NCI-H2029 (cell line): ENCODE data around the gene CX3CR1.
"Not testable (repeated sequence)": the region's sequence is repeated elsewhere in the genome, so short reads cannot be mapped to it uniquely, and the experiment has no call there.

Experiments
- DNase-seq: peaks from one replicate; lab custom pipeline; 2025; lab: John Stamatoyannopoulos, UW

The CX3CR1 gene, protein sequence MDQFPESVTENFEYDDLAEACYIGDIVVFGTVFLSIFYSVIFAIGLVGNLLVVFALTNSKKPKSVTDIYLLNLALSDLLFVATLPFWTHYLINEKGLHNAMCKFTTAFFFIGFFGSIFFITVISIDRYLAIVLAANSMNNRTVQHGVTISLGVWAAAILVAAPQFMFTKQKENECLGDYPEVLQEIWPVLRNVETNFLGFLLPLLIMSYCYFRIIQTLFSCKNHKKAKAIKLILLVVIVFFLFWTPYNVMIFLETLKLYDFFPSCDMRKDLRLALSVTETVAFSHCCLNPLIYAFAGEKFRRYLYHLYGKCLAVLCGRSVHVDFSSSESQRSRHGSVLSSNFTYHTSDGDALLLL

DNA sequence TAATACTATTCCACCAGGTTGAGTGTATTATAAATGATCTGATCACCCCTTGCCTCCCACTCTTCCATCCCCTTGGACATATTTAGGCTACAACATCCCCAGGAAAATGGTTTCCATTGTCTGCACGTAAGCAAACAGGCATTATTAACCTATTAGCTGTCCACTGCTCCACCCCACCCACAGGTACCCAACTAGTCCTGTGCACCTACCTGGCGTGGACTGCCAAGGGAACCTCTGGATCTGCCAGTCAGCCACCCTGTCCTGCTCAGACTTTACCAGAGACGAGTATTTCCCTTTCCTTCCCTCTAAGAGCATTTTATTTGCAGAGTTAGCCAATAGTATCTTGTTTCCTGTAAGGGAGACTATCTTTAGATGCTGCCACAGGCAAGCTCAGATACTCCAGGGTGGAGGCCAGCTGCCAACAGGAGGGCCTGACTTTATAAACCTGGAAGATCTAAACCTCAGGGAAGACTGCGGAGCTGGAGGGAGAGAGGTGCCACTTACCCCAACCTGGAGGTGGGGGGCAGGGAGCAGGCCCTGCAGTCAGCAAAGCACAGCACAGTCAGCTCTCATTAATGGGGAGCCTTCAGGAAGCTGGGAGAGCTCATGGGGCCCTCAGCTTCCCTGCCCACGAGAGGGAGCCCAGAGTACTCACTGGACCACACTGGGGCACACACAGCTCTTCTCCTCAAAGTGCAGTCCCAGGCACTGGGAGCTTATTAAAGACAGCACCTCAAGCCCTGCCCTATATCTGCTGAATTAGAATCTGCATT lies at the start of gene CX3CR1:
CX3CR1 (minus strand) TSS at position 292 of the 773 bp plus-strand sequence. CDS start 13,527 bp downstream, outside the sequence.
- DNase-seq: no peak

DNA sequence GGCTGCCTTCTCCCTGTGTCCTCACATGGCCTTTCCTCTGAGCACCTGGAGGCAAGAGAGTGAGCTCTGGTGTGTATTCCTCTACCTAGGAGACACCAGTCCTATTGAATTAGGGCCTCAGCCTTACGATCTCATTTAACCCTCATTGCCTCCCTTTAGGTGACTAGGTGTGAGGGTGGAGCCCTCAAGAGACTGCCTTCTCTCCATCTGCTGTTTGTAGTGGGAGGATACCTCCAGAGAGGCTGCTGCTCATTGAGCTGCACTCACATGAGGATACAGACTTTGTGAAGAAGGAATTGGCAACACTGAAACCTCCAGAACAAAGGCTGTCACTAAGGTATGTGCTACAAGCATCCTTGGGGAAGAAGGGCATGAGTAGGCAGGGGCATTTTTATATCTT lies 49.7 kb upstream of the CX3CR1 start, which contains the start of gene CCR8:
CCR8 (plus strand) TSS at position 217 of the 400 bp plus-strand sequence. CDS start 2,623 bp downstream, outside the sequence.
- peak; percentile 74 for DNase-seq

DNA sequence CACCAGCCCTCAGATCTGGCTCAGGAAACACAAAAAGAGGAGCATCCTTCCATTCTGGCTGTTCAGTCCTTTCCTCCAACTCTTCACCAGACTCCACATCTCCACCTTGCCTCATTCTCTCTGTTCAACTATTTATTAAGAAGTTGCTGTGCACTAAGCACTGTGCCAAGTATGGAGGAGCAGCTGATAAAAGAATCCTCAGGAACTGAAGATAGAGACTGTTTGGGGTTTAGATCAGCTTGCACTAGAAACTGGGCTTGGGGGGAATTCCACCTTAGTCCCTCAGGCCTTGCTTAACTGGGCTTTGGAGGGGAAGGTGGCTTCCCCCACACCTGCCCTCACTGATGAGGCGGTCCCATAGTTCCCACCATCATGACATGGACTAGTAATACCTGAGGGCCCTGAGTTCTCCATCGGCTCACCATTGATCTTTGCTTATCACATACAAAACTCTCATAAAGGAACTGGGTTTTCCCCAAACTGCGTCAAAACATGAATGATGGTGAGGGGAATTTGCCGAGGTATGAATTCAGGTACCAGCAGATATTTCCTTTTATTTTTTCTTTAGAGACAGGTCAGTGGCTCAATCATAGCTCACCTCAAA lies 48.0 kb upstream of the CX3CR1 start:
- no peak for DNase-seq

DNA sequence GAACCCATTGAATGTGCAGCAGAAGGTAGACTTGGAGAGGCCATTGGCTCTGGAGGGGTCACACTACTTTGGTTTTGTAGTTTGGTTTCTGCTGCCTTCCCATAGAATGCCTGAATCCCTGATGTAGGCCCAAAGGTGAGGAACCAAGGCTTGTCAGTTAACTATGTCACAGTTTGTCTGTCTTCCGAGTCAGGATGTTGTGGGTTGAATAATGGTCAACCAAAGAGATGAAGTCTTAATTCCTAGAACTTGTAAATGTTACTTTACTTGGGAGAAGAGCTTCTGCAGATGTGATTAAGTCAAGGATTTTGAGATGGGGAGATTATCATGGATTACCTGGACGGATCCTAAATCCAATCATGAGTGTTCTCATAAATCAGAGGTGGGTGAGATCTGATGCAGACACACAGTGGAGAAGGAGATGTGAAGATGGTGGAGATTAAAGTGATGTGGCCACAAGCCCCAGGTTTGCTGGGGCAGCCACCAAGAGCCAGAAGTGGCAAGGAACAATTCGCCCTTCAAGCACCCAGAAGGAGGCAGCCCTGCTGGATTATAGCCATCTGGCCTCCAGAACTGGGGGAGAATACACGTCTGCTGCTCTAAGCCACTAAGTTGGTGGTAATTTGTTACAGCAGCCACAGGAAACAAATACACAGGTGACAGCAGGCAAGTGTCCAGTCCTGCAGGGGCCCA lies 47.4 kb upstream of the CX3CR1 start:
- no peak for DNase-seq

DNA sequence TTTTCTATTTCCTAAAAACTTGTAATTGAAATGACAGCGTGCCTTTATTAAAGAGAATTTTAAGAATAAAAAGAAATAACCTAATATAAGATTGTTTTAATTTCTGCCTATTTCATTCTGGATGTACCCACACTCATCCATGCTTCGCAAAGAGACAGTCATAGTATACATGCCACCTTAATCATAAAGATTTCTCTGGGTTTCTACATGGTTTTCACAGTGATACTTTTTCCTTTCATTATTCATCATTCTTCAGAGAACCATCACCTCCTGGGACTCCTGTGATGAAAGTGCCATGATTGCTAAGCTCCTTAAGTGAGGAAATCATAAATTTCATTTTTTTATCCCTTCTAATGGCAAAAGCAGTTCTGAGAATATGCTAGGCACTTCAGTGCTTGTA lies 45.4 kb upstream of the CX3CR1 start:
- no peak for DNase-seq

DNA sequence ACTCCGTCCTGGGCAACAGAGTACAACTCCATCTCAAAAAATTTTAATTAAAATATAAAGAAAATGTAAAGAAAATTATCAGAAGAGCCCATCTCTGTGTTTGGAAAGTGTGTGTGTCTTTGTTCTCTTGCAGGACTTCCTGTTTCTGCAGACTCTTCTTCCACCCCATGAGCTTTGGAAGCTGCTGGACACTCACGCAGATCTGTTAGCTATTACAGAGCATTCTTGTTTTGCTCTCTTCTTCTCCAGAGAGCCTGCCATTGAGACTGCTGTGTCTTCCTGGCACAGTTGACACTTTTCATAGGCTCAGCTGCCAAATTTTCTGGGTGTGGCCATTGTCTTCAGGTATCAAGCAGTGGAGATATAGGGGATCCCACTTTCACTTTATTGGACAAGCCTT lies 43.7 kb upstream of the CX3CR1 start:
- DNase-seq: no peak

DNA sequence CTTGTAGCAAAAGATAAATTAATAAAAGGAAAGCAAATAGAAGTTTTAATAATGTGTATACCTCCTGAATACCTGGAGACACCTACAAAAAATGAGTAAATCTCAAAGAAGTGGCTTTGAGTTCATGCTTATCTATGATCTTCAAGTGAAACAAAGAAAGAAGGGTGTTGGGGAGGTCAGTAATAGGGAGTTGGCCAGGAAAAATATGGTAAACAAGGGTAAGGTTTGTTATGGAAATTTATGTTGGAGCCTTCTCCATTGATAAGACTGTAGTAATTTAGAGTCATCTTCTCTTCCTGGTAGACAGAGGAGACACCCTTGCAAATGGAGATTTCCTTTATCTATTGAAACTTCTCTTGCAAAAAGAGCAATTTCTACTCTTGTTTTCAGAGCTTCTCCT lies 43.1 kb upstream of the CX3CR1 start:
- DNase-seq: no peak

DNA sequence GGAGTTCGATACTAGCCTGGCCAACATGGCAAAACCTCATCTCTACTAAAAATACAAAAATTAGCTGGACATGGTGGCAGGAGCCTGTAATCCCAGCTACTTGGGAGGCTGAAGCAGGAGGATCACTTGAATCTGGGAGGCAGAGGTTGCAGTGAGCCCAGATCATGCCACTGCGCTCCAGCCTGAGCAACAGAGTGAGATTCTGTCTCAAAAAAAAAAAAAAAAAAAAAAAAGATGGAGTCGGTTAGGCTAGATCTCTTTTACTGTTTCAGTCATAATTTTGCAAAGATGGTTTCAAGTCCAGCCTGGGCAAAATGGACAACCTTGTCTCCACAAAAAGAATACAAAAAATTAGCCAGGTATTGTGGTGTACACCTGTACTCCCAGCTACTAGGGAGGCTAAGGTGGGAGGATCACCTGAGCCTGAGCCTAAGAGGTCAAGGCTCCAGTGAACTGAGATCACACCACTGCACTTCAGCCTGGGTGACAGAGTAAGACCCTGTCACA lies 42.4 kb upstream of the CX3CR1 start:
- not testable (repeated sequence) for DNase-seq

DNA sequence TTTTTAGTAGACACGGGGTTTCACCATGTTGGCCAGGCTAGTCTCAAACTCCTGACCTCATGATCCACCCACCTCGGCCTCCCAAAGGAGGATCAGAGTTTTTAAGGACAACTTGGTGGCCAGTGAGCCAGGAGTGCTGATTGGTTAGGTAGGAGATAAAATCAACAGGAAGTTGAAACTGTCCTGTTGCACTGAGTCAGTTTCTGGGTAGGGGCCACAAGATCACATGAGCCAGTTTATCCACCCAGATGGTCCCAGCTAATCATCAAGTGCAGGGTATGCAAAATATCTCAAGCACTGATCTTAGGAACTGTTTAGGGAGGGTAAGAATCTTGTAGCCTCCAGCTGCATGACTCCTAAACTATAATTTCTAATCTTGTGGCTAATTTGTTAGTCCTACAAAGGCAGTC lies 41.7 kb upstream of the CX3CR1 start:
- not testable (repeated sequence) for DNase-seq

DNA sequence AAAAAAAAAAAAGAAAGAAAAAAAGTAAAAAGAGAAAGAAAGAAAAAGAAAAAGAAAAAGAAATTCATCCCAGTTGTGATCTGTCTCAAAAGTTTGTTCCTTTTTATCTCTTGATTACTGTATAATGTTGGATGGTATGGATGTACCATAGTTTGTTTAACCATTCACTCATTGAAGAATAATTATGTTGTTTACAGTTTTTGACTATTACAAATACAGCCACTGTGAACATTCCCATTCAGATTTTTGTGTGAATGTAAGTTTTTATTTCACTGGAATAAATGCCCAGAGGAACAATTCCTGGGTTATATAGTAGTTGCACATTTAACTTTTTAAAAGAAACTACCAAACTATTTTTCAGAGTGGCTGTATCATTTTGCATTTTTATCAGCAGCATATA lies 39.4 kb upstream of the CX3CR1 start:
- DNase-seq: no peak

DNA sequence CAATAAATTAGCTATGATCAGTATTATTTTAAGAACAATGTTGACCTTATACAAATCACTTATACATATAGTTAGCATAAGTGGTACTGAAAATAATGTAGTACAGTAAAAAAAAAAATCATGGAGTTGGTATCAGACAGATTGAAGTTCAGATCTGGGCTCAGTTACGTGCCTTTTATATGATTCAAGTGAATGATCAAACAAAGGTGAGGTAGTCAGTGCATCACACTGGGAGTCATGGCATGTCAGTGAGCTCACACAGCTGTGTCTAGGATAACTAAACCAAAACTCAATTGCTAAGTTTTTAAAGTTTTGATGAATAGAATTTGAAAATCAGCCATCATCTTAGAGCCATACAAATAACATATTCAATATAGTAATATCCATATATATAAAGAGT lies 38.5 kb upstream of the CX3CR1 start:
- DNase-seq: no peak

DNA sequence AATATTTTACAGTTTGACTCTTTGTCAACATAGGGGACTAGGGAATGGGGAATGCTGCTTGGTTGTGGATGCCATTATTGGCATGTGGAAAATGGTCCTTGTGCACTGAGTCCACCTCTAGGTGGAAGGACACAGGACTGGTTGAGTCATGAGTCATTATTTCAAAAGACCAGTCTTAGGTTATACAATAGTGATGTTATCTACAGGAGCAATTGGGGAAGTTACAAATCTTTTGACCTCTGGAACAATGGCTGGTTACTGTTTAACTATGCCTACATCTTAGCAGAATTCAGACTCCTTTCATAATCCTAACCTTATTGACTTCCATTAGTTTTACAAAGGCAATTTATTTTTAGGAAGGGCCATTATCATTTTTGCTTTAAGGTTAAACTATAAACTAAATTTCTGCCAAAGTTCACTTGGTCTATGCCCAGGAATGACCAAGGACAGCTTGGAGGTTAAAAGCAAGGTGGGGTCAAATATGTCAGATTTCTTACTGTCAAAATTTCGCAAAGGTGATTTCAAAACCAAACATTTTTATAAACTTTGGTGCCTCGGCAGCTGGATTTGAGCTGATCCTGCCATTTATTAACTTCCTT lies 37.8 kb upstream of the CX3CR1 start:
- DNase-seq: no peak

DNA sequence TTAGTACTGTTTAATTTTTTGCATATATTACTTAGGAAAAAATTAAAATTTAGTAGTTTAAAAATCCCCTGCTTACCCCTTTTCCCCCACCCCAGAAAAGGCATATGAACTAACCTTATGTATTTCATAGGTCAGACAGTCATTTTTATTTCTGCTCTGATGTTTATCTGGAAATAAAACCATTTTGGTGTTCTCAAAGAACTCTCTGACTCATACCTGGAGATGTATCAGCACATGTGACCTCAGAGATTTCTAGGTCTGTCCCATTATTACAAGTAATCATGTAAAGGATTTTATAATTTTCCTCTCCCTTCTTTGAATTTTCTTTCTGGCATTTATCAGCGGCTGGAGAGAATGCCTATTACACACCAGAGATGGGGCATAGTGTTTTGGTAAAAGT lies 35.6 kb upstream of the CX3CR1 start:
- no peak for DNase-seq

DNA sequence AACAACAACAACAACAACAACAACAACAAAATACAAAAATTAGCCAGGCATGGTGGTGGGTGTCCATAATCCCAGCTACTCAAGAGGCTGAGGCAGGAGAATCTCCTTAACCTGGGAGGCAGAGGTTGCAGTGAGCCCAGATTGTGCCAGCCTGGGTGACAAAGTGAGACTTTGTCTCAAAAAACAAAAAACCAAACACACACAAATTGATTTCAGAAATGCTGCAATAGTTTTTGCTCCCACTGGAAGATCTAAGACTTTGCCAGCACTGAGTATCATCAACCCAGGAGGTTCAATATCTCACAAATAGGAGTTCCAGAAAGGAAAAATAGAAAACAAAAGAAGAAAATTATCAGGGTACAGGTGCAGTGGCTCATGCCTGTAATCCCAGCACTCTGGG lies 33.5 kb upstream of the CX3CR1 start:
- no peak for DNase-seq

DNA sequence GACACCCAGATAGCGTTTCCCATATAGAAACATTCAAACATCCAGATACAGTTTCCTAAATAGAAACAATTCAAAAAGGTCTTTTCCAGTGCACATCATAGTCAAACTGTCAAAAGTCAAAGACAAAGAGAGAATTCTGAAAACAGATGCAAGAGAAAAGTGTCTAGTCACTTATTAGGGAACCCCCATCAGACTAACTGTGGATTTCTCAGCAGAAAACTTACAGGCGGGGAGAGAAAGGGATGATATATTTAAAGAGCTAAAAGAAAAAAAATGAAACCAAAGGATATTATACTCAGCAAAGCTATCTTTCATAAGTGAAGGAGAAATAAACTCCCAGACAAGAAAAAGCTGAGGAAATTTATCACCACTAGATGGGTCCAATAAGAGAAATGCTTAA lies 22.3 kb upstream of the CX3CR1 start:
- no peak for DNase-seq

DNA sequence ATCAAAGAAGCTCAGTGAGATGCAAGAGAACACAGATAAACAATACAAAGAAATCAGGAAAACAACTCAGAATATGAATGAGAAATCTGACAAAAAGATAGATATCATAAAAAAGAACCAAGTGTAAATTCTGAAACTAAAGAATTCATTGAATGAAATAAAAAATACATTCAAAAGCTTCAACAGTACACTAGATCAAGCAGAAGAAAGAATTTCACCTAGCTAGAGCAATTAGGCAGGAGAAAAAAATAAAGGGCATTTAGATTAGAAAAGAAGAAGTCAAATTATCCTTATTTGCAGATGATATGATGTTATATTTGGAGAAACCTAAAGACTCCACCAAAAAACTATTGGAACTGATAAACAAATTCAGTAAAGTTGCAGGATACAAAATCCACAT lies 19.4 kb upstream of the CX3CR1 start:
- no peak for DNase-seq

DNA sequence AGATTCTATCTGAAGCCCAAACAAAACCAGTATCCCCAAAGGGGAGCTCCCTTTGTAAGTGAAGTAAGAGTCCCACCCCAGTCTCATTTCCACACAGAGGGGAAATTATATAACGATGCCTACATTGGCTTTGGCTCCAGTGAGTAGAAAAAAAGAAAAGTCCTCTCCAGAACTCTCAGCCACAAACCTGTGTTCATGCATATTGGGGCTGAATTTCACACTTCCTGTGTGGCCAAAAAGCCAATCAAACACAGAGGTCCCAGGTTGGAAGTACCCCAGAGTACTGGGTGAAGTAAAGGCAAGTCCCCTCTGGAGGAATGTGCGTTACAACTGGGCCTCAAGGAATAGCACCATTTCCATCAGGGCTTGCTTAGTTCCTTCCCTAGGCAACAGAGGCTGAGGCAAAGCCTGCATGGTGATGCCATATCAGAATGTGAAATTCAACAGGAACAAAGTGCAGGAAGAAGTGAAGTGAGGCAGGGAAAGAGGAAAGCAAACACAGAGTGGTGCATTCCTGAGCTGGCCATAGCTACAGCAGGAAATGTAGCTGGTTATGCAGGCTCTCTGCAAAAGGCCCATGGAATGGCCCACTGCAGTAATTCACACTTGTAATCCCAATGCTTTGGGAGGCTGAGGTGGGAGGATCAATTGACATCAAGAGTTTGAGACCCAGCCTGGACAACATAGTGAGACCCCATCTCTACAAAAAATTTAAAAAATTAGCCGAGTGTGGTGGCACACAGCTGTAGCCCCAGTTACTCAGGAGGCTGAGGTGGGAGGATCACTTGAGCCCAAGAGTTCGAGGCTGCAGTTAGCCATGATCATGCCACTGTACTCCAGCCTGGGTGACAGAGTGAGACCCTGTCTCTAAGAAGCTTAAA lies 16.6 kb upstream of the CX3CR1 start:
- DNase-seq: no peak

DNA sequence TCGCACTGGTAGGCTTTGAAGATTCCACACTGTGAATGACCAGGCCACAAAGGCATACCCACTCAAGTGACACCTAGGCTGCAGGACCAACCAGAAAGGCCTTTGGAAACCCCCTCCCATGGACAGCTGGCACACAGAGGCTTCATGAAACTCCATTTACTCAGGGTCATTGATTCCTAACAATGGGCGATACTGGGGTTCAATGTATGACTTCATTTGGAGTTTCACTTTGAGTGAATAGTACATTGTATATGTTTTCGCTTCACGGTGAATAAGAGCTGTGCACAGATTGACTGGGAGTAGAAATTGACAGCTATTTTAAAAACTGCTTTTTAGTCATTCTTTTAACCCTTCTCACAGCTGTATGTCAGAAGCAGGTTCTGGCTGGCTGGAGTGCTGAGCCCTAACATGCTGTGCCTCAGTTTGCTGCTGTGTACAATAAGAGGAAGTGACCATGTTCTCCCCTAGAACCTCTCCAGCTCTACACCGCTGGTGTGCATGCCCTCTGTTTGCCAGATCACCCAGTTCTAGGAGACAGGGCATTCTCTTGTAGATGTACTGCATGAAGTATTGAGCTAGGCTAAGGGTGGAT lies 15.4 kb upstream of the CX3CR1 start:
- no peak for DNase-seq

DNA sequence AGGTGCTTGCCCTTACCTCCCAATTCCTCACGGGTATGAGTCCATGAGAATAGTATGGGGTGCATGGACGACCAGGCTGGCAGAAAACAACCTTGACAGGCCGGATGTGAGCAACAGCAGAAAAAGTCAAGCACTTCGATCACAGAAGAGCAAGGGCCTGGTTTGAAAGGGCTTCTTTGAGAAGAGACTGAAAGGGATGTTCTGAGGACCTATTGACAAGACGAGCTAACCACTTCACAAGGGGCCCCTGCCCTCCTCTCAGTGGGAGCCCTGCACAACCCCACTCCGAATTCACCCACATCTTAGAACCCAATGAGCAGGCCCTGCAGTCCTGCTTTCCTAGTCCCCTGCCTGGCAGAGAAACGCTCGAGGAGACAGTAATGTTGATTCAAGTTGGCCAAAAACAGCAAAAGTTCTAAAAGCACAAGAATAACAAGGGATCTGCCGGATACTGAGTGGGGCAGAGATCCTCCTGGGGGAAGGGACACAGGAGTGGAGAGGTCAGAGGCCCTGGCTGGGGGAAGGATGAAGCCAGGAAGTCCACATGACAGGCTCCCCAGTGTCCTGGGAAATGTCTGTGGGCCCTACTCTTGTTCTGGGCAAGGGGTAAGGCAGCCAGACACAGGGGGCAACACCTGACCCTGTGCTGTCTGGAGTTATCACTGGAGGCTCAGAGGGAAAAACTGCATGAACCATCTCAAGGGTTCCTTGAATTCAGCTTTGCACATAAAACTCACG lies 14.8 kb upstream of the CX3CR1 start:
- DNase-seq: no peak

DNA sequence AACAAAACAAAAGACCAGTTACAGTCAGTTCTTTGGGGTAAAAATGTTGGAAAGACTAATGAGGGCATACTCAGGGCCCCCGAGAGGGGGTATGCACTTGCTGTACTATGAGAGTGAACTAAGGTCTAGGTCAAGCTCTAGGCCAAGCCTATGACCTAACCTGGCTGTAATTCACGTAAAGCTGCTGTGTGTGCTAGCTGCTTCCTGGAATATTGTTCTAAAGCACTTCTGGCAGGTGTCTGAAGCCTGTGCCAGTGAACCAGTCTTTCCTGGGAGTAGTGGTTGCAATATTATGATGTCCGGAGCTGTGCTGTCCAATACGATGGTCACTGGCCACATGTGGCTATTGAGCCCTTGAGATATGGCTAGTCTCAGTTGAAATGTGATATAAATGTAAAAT lies 13.1 kb upstream of the CX3CR1 start:
- peak; percentile 72 for DNase-seq
